GM15510 (cell line): Measurements from ENCODE around the gene ARHGEF33.

ENCODE experiments used
- POLR2A ChIP-seq: IDR thresholded peaks from 3 replicates; pipeline ENCODE4 v1.6.1; 2011; ENCODE audit warnings: borderline replicate concordance; ENCODE audit not compliant: insufficient read length; ENCODE audit errors: extremely low read depth

The ARHGEF33 gene

GRCh38 chr2:38892819-38893218 is 3.1 kb downstream of the ARHGEF33 start:
- TF ChIP-seq POLR2A: no peak

GRCh38 chr2:38898256-38898655 is 8.6 kb downstream of the ARHGEF33 start:
- no peak for TF ChIP-seq POLR2A

GRCh38 chr2:38900726-38901125 is 11.1 kb downstream of the ARHGEF33 start:
- no peak for TF ChIP-seq POLR2A

GRCh38 chr2:38905251-38905650 is 15.6 kb downstream of the ARHGEF33 start:
- no peak for TF ChIP-seq POLR2A

- no peak for TF ChIP-seq POLR2A
These were observed 17.6 kb downstream of the ARHGEF33 start for GRCh38 chr2:38907242-38907641.

DNA sequence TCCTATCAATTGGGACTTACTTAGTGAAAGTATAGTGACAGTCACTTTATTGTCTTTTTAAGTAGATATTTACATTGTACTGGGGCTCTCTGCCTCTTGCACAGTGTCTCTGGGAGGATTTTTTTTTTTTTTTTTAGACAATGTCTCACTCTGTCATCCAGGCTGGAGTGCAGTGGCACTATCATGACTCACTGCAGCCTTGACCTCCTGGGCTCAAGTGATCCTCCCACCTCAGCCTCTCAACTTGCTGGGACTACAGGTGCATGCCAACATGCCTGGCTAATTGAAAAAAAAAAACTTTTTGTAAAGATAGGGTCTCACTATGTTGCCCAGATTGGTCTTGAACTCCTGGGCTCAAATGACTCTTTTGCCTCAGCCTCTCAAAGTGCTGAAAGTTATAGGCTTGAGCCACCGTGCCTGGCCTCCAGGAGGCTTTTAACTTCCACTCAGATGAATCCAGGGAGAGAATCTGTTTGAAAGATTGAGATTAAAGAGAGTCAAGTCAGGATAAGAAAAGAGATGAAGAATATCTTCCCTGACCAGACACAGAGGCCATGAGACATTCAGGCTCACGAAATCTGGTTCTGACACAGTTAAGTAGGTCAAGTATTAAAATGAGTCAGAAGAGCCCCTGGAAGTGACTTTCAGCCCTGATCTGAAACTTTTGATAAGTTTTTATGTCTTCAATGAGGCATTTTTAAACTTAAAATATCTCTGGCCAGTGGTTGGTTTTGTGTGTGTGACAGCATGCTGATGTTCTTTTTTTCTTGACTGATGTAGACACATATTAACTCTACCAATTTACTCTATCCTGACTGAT is 18.3 kb downstream of the ARHGEF33 start:
- no peak for TF ChIP-seq POLR2A

GRCh38 chr2:38909872-38910271 is 20.2 kb downstream of the ARHGEF33 start:
- no peak for TF ChIP-seq POLR2A

DNA sequence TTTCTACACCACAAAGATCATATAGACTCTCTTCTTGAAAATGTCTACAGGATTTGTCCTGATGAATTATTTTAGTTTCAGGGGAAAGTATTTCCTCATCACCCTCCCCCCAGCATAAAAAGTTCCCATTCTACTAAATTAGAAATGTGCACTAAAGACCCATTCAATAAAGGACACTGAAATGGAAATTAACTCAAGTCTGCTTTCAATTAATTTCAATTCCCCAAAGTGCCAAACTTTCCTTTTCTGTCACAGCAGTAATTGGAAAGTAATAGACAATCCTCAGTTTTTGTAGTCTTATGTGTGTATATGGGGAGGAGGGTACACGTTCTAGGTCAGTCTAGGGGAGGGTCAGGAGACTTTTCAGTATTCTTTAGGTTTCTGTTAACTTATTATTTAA is 21.5 kb downstream of the ARHGEF33 start:
- no peak for TF ChIP-seq POLR2A

GRCh38 chr2:38912619-38913018 is 22.9 kb downstream of the ARHGEF33 start:
- no peak for TF ChIP-seq POLR2A

GRCh38 chr2:38922389-38922788 is 32.7 kb downstream of the ARHGEF33 start:
- TF ChIP-seq POLR2A: no peak

DNA sequence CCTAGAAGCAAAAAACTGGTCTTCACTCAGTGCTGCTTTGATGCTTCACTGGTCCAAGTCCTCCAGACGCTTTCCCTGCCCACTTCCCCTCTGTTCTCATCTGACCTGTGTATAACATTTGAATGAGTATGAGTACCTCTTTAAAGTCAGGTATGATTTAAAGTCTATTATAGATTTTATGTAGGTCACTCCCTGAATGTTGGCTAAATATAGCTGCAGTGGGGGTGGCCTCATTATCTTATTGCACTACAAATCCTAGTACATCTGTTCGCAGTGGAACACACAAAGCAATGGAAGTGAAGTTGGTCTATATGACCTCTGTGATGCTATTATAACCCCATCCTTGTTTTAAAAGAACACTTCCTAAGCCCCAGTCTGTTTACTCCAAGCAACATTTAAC is 33.2 kb downstream of the ARHGEF33 start:
- no peak for TF ChIP-seq POLR2A

GRCh38 chr2:38925982-38926381 is 36.3 kb downstream of the ARHGEF33 start:
- no peak for TF ChIP-seq POLR2A

- TF ChIP-seq POLR2A: no peak
These were observed 40.9 kb downstream of the ARHGEF33 start for GRCh38 chr2:38930600-38930999.

DNA sequence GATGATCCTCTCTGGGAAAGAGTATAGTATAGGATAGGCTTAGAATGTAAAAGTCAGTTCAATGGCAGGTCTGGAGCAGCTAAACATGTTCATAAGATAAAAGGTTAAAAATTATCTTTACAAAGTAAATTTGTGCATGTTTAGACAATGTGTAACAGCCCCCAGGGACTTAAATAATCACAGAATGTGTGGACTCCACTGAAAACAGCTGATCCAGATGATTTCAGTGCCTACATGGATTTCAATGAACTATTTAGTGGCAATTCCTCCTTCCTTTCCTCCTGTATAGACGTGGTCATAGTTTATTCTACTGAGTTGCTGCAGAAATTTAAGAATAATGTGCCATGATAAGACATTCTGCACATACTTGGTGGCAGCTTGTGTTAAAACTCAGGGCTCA is 42.9 kb downstream of the ARHGEF33 start:
- TF ChIP-seq POLR2A: no peak

DNA sequence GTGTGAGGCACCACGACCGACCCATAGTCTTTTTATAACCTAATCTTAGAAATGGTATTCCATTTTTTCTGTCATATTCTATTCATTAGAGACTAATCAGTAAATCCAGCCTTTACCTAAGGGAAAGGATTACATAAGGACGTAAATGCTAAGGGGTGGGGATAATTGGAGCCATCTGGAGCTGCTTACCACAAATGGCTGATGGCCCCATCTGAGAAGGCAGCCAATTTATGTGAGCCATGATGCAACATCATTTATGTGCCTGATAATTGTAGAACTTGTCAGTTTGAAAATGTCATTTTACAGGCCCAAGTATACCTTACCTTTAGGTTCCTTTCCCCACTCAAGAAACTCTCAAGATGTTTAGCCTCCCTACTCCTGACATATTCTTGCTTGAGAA is 44.0 kb downstream of the ARHGEF33 start:
- TF ChIP-seq POLR2A: no peak

- TF ChIP-seq POLR2A: no peak
These were observed 45.1 kb downstream of the ARHGEF33 start for GRCh38 chr2:38934742-38935141.

DNA sequence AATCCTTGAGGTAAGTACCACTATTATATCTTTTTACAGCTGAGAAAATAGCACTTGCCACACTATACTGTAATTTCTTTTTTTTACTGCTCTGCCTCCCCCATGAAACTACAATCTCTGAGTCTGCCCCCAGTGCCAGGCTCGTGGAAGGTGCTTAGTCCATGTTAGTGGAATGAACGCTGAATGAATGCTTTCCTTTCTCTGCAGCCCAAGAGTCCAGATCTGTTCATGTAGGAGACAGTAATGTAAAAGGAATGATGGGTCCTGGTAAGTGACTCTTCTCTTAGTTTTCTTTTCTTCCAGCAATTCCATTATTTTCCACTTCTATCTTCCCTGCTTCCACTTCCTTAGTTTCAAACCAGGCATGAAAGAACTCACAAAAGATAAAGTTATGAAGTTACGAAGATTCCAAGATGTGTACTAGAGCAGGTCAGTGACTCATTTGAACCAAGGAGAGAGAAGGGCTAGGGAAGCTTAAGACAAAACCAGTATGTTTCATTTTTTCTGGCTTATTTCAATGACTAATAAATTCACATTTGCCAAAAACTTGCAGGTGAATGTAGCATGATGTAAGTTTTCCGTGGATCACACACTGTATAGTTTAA is 46.0 kb downstream of the ARHGEF33 start:
- TF ChIP-seq POLR2A: no peak

- TF ChIP-seq POLR2A: no peak
These were observed 47.9 kb downstream of the ARHGEF33 start for GRCh38 chr2:38937548-38937947.
